ENCODE results near the gene WDR90. TPM values are rescaled to one million over a fixed set of nuclear protein-coding genes. Genes with fewer than 3 reads are reported as not detected.

The WDR90 gene
- polyA plus RNA-seq, 1 donor (not counting 4 experiments of a cell fraction or from before 2014, with no cell fraction given) = 5.9 TPM

- H3K9ac ChIP-seq (ENCODE audit: control insufficient read depth, extremely low read depth, insufficient read depth, low read length) = no peak overlapping the region
- H3K9me3 ChIP-seq (ENCODE audit: control insufficient read depth, low read depth, low read length) = no peaks in the 10 kb centered on the region
- TF ChIP-seq EZH2 (IDR thresholded peaks at IDR 0.05; ENCODE audit: low read length) (no peak), CTCF (optimal IDR thresholded peaks at IDR 0.05 in 1 of 3, IDR thresholded peaks at IDR 0.05 in 1 of 3, conservative IDR thresholded peaks at IDR 0.05 in 1 of 3; ENCODE audit: extremely low read depth in 1 of 3, insufficient read depth in 2 of 3, low read length in 3 of 3) (no peak)
- H3K27me3 ChIP-seq (ENCODE audit: control insufficient read depth, extremely low read depth, insufficient read depth, low read length) = no peaks in the 10 kb centered on the region
- H3K36me3 ChIP-seq (ENCODE audit: control insufficient read depth in 2 of 2, extremely low read depth in 1 of 2, insufficient read depth in 2 of 2, low read length in 2 of 2) = peaks cover 2 to 3% of the 10 kb centered on the region in 2 experiments
- DNase-seq (ENCODE audit: low read depth, low spot score) (no peak), FAIRE-seq (no peak)
- H3K9me1 ChIP-seq (ENCODE audit: control insufficient read depth, extremely low read depth, insufficient read depth, low read length) = no peaks in the 10 kb centered on the region
- H3K4me2 ChIP-seq (ENCODE audit: control insufficient read depth, extremely low read depth, insufficient read depth, low read depth, low read length) = no peak overlapping the region
- H3K79me2 ChIP-seq (ENCODE audit: control insufficient read depth, insufficient read depth, low read length) = peaks cover 18% of the 10 kb centered on the region
- no peak overlapping the region for H2AFZ ChIP-seq (ENCODE audit: control insufficient read depth, low read length)
- dilution Hi-C loops (cut with MboI; ENCODE audit: extremely low pct_ligation_motif_present, low sequenced_read_pairs) = no loop called here
- no peaks in the 10 kb centered on the region for H3K4me1 ChIP-seq (ENCODE audit: control insufficient read depth, extremely low read depth, insufficient read depth, low read length)
- no peak overlapping the region for H3K27ac ChIP-seq (ENCODE audit: control insufficient read depth, insufficient read depth, low read length)
- no peak overlapping the region for H3K4me3 ChIP-seq (ENCODE audit: control insufficient read depth in 2 of 3, extremely low read depth in 1 of 3, insufficient read depth in 2 of 3, low read depth in 1 of 3, low read length in 3 of 3)
- H4K20me1 ChIP-seq (ENCODE audit: control insufficient read depth, extremely low read depth, insufficient read depth, low read length) = no peaks in the 10 kb centered on the region
Observed at GRCh38 chr16:603933-604332, 45.2 kb upstream of the WDR90 start.

- Histone ChIP-seq H3K4me2 (ENCODE audit: control insufficient read depth, extremely low read depth, insufficient read depth, low read depth, low read length) (no peak overlapping the region), H2AFZ (ENCODE audit: control insufficient read depth, low read length) (no peak overlapping the region), H4K20me1 (ENCODE audit: control insufficient read depth, extremely low read depth, insufficient read depth, low read length) (peaks cover 4% of the 10 kb centered on the region), H3K4me3 (ENCODE audit: control insufficient read depth in 2 of 3, extremely low read depth in 1 of 3, insufficient read depth in 2 of 3, low read depth in 1 of 3, low read length in 3 of 3) (no peak overlapping the region), H3K79me2 (ENCODE audit: control insufficient read depth, insufficient read depth, low read length) (peaks cover 7% of the 10 kb centered on the region), H3K9me3 (ENCODE audit: control insufficient read depth, low read depth, low read length) (no peaks in the 10 kb centered on the region), H3K27me3 (ENCODE audit: control insufficient read depth, extremely low read depth, insufficient read depth, low read length) (no peaks in the 10 kb centered on the region), H3K9me1 (ENCODE audit: control insufficient read depth, extremely low read depth, insufficient read depth, low read length) (no peaks in the 10 kb centered on the region), H3K9ac (ENCODE audit: control insufficient read depth, extremely low read depth, insufficient read depth, low read length) (no peak overlapping the region), H3K27ac (ENCODE audit: control insufficient read depth, insufficient read depth, low read length) (no peak overlapping the region), H3K36me3 (ENCODE audit: control insufficient read depth in 2 of 2, extremely low read depth in 1 of 2, insufficient read depth in 2 of 2, low read length in 2 of 2) (no peaks in the 10 kb centered on the region), H3K4me1 (ENCODE audit: control insufficient read depth, extremely low read depth, insufficient read depth, low read length) (peaks cover 3% of the 10 kb centered on the region)
- TF ChIP-seq EZH2 (IDR thresholded peaks at IDR 0.05; ENCODE audit: low read length) (no peak), CTCF (optimal IDR thresholded peaks at IDR 0.05 in 1 of 3, IDR thresholded peaks at IDR 0.05 in 1 of 3, conservative IDR thresholded peaks at IDR 0.05 in 1 of 3; ENCODE audit: extremely low read depth in 1 of 3, insufficient read depth in 2 of 3, low read length in 3 of 3) (no peak)
- no peak for FAIRE-seq
- DNase-seq (ENCODE audit: low read depth, low spot score) = no peak
- dilution Hi-C loops (cut with MboI; ENCODE audit: extremely low pct_ligation_motif_present, low sequenced_read_pairs) = no loop called here
Observed at GRCh38 chr16:606656-607307, 42.4 kb upstream of the WDR90 start.

Data from keratinocyte (primary cell).